Mesenteric fat pad (tissue), 1 donor: ENCODE measurements around the gene SLC39A7. TPM values are rescaled to one million over a fixed set of nuclear protein-coding genes. Genes with fewer than 3 reads are reported as not detected.

ENCODE experiments used
- DNase-seq: peaks from one replicate; pipeline ENCODE4 v3.0.0-alpha.2; 2020; ENCODE audit warnings: low spot score
- long read RNA-seq: library from polyadenylated mRNA; unstranded; transcript quantifications from one replicate; pipeline ENCODE4 v2.0.0, GENCODE V29; 2020
- total RNA-seq: library from RNA; stranded (reverse); fragmentation: NEBNext Ultra II Directional; extraction: Animal tissue kit (Norgen Biotek cat#: 25700); gene quantifications from one replicate; pipeline ENCODE4 v1.2.1, GENCODE V29; 2021
- donor health status: DM: yes; HTN: yes; CAD: no.

SLC39A7 gene
- total RNA-seq: 109 TPM
- long read RNA-seq, transcript SLC39A7-201 (8 exons, 2,153 nt): major isoform, 6 of 19 reads
- long read RNA-seq, partial matches to known transcripts: 10 of 19 reads
- long read RNA-seq, other reads (novel, unspliced or antisense): 1 of 19 reads

GRCh38 chr6:33200219-33201146, at the start of gene SLC39A7, which contains the start of gene RXRB:
TSS of gene SLC39A7 (plus strand) at chr6:33200867. CDS start at chr6:33201246, 379 bp downstream.
TSS of gene RXRB (minus strand) at chr6:33200665. CDS start at chr6:33200476, 189 bp downstream.
- peak; percentile 99 for DNase-seq

DNA sequence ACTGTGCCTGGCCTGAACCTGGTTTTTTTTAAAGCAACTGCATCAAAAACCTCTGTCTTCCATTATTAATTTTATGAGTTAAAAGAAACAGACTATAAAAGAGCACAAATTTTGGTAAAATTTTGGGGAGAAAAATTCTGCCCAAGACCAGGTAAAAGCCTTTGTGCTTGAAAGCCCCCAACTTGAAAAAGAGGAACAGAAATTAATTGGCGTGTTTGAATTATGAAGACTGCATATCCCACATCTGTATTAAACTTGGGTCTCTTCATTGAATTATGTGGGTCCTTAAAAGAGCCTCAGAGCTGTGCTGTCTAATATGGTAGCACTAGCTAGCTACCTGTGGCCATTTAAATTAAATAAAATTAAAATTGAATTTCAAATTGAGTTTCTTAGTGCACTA, 49.6 kb upstream of the SLC39A7 start:
- no peak for DNase-seq

DNA sequence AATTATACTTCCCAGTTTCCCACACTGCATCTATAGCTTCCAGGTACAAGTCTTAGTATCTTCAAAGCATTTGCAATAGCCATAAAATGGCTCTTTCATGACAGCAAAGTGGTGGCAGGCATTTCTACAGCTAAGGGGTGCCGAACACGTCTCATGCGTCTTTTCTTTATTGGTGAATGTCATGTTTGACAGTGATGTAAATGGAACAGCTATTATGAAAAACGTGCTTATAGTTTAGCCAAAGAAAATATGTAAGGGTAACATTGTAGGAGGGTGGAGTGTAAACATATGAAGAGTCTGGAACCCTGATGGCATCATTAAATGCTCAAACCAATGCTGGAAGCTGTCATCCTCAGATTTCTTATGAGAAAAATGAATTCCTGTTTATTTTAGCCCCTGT, 46.3 kb upstream of the SLC39A7 start:
- DNase-seq: no peak

DNA sequence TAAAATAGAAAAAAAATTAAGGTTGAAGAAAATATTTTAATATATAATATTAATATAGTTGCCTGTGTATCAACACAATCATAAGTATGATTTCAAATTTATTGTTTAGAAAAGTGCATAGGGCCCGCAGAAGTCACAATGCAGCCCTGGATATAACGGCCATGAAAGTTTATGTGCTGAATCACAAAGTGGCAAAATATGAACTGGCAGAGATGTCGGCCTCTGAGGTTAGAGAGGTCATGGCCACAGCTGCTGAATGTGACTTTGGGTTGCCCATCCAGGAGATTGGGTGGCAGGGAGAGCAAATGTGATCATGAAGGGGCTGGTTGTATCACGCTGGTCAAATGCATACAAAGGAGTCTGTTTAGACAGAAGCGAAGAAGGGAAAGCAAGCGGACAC, 44.1 kb upstream of the SLC39A7 start:
- no peak for DNase-seq

DNA sequence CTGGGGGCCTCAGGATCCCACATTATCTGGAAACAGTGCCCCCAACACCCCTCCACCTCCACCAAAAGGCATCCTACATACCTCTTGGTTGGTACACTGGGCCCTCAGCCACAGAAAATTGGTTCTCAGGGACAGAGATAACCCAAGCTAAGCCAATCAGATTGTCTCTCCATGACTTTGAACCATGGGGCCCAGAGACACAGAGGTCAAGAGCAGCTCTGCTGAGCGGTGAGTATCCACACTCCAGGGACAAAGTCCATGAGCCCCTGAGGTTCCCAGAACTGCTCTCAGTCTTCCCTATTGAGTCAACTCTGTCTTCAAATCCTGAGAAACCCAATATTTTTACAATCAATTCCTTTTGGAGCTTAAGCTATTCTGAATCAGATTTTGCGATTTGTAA, 43.7 kb upstream of the SLC39A7 start:
- no peak for DNase-seq

DNA sequence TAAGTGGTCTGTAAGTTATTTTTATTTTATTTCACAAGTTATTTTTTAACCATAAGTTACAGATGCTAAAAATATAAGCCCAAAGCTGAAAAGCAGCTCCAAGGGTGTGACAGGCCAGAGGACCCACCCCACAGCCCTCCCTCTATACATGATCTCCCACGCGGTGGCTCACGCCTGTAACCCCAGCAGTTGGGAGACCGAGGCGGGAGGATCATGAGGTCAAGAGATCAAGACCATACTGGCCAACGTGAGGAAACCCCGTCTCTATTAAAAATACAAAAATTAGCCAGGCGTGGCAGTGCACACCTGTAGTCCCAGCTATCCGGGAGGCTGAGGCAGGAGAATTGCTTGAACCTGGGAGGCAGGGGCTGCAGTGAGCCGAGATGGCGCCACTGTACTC, 40.6 kb upstream of the SLC39A7 start:
- no peak for DNase-seq

DNA sequence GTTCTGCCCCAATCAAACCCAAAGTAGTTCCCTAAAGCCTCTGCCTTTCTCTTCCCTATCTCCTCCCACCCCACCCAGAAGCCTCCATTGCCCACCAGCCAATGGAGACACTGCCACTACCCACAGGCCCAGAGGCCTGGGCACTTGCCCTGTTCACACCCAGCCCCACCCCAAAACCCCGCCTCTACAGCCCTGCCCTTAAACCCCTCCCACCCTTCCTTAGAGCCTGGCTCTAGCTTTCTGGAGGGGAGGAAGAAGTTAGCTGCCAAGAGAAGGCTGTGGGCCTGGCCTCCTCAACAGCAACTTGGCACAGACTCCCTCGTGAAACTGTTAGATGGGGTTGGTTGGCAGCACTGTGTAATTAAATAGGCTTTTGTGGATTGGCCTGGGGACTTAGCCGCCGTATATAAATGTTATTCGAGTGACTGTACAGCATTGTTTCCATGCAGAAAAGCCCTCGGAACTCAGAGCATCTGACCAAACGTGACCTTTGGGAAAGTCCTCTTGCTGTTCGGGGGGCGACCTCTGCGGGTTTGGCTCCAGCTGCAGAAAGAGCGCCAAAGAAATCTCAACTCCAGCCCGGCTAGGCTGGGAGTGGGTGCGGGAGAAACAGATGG, 39.8 kb upstream of the SLC39A7 start:
- no peak for DNase-seq

- peak; percentile 96 for DNase-seq
Measured at GRCh38 chr6:33161354-33162331, 39.0 kb upstream of the SLC39A7 start.

DNA sequence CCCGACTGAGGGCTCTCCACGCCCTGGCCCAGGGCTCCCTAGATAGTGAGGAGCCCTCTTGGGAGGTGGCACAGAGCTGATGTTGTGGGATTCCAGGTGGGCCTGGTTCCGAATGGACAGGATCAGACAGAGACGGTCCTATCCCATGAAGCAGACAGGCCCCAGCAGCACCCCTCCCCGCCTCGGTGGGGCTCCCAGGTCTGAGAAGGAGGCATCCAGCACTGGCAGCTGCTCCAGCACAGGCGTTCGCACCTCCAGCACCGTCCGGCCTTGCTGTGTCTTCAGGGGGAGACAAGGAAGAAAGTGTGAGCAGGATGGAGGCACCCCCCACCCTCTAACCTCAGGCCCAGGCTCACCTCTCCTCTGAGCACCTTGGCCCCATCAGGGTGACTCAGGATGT, 37.1 kb upstream of the SLC39A7 start:
- peak; percentile 79 for DNase-seq

GRCh38 chr6:33164176-33164575, 36.5 kb upstream of the SLC39A7 start:
- DNase-seq: peak; percentile 57

DNA sequence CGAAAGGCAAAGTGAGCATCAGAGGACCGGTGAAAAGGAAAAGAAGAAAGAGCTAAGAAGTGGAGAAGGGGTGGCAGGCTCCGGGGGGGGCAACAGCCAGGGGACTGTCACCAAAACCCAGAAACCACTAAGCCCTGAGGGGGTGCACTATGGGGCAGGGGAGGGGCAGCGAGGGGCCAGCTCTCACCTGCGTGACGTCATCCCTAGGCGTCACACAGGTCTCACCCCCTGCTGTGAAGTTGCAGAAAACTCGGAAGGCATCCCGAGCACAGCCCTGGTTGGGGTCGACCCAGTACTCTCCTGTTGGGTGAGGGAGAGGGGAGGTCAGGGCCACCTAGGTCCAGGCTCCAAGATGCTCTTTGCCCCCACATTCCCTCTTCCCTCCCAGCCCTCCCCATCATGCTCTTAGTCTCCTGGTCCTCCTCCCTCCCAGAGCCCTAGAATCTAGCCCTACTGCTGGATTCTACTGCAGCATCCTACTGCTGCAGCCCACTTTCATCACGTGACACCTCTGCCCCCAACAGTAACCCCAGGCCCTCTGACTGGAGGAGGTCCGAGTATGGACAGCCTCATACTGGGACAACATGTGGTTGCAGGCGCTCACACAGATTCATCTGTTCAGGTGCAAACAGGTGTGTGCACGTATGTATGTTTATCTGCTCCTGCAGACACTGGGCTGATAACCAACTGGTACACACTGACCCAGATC, 35.8 kb upstream of the SLC39A7 start:
- DNase-seq: peak; percentile 57

- peak; percentile 73 for DNase-seq
Measured at GRCh38 chr6:33165581-33166258, 34.9 kb upstream of the SLC39A7 start.

DNA sequence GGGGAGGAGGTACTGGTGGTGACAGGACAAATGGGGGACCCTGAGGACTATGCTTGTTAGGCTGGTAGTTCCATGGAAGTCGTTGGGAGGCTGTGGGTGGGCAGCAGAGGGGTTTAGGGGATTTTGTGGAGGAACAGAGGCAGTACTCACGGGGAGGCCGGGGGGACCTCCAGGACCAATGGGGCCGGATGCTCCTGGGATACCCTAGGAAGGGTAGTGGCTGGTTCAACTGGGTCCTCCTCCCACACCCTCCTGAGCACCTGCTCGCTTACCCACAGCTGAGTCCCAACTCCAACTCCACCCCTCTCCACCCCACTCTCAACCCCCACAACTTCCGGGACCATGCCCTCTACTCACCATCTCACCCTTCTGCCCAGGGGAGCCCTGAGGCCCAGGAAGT, 34.3 kb upstream of the SLC39A7 start:
- no peak for DNase-seq

GRCh38 chr6:33166811-33167210, 33.9 kb upstream of the SLC39A7 start:
- DNase-seq: no peak

GRCh38 chr6:33167374-33168283, 33.0 kb upstream of the SLC39A7 start:
- no peak for DNase-seq

GRCh38 chr6:33168284-33168601, 32.4 kb upstream of the SLC39A7 start:
- no peak for DNase-seq

DNA sequence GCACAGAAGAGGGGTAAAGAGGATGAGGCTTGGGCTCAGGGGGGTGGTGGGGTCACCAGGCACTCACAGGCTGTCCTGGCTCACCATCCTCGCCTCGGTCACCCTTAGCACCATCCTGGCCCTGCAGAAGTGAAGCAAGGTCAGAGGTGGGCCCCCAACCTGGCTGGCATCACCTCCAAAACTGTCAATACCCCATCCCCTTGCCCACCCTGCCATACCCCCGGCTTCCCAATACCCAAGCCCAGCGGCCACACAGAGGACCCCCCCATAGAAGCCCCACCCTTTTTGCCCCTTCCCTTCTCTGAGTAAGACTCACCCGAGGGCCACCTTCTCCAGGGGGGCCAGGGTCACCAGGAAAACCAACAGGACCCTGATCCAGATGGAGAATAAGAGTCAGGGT, 32.0 kb upstream of the SLC39A7 start:
- DNase-seq: no peak

DNA sequence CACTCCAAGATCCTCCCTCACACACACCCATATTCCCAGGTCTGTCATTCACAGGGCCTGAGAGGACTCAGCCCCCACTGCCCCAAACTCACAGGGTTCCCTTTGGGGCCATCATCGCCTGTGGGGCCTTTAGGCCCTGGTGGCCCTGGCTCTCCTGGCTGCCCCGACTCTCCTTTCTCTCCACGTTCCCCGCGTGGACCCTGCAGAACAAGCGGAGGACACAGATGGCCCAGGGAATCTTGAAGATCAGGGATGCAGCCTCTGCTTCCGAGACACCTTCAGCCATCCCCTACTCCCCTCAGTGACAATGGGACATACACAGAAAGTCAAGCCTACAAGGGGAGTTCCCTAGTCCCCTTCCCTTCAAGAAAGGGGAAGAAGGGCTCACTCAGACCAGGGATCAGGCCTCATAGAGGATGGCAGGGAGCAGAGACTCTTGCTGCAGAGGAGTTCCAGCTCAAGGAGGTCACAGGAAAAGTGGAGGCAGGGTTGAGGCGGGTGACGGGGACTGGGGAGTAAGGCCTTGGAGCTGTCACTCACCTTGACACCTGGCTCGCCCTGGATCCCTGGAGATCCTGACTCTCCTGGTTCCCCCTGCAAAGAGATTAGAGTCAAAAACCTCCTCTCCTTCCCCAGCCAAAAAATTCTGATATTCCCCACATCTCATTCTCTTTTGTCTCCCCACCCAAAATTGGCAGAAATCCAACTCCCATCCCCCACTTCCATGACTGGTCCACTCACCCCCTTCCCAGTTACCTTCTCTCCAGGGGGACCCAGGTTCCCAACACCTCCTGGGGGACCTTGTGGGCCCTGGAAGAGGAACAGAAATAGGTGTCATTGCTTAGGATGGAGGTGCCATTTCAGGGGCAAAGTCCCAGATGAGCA, 31.1 kb upstream of the SLC39A7 start:
- no peak for DNase-seq
